ENCODE measurements around the gene RPS17.
A peak's percentile ranks its signal among the peaks of the same experiment; 100 is the strongest.

Gene RPS17

DNA sequence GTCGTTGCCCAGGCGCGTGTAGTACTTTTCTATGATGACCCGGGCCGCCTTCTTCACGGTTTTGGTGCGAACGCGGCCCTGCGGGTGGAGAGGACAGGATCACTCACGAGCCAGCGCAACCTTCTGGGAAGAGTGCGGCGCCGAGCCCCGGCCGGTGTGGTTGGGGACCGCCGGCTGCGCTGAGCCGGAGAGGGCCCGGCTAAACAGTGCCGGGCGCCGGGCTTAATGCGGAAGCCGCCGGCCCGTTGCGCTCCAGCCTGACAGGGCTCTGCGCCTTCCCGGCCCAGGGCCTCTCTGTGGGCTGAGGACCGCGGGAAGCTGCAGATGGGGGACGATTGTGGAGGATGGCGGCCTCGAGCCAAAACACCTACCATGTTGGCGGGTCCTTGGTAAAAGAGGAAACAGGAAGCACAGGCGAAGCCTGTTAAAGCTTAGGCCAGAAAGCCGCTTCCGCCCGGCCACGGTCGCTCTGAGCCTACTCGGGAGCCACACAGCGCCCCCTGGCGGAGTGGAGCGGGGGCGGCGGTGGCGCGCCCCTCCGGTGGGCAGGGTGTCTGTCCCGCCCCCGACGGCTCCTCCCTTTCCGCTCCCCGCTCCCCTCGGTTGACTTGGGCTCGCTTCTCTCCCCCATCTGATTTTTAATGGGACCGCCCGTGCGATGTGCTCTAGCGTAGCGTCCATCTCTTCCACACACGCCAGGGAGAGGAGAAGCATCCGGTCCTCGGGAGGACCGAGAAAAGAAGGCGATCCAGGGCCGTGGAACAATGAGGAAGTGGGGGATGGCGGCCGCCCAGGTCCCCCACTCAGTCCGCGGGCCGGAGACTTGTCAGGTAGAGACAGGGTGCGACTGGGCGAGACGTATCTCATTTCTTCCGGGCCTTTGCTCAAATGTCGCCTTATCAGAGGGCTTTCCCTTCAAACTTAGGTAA is at the start of gene RPS17:
Gene RPS17 (minus strand): TSS at position 403 of the 929 bp plus-strand sequence. CDS start 29 bp downstream, at position 374.
- H3K36me3 ChIP-seq (replicated peaks; ENCODE audit: insufficient read depth, low read length): peaks cover 19% of the 10 kb centered on the region
- peaks cover 31% of the 10 kb centered on the region for H4K20me1 ChIP-seq (ENCODE audit: insufficient read depth, low read length)
- peak within 1 kb of the TSS; percentile 89 for H2AFZ ChIP-seq (ENCODE audit: low read length)
- peak within 1 kb of the TSS; percentile 91 for H3K4me3 ChIP-seq (ENCODE audit: low read length)
- peaks cover 46% of the 10 kb centered on the region for H3K79me2 ChIP-seq (ENCODE audit: low read length)
- peak within 1 kb of the TSS; percentile 98 for H3K4me2 ChIP-seq (ENCODE audit: low read depth, low read length)
- DNase-seq: peak; percentile 97
- no peaks in the 10 kb centered on the region for H3K9me3 ChIP-seq (replicated peaks; ENCODE audit: insufficient read depth, low read length)
- H3K27me3 ChIP-seq (replicated peaks; ENCODE audit: insufficient read depth, low read length): no peaks in the 10 kb centered on the region
- TF ChIP-seq EZH2 (optimal IDR thresholded peaks at IDR 0.05; ENCODE audit: low read depth, low read length) (no peak), EZH2phosphoT487 (IDR thresholded peaks at IDR 0.05; ENCODE audit: low read length) (no peak), CTCF (IDR thresholded peaks at IDR 0.05; ENCODE audit: low read length) (peak; percentile 92)
- H3K27ac ChIP-seq (ENCODE audit: low read length): peak within 1 kb of the TSS; percentile 70; the same call in 1 of the 2 replicates
- peak within 1 kb of the TSS; percentile 99 for H3K9ac ChIP-seq (ENCODE audit: low read length)
- peaks cover 46% of the 10 kb centered on the region for H3F3A ChIP-seq (ENCODE audit: insufficient read depth, low read length)
- no peaks in the 10 kb centered on the region for H3K9me2 ChIP-seq (replicated peaks; ENCODE audit: insufficient read depth, low read length)
- peaks cover 17% of the 10 kb centered on the region for H3K4me1 ChIP-seq (ENCODE audit: low read length)

GRCh38 chr15:82587805-82588204 is 47.5 kb upstream of the RPS17 start:
- no peaks in the 10 kb centered on the region for H3K4me1 ChIP-seq (ENCODE audit: low read length)
- no peaks in the 10 kb centered on the region for H3F3A ChIP-seq (ENCODE audit: insufficient read depth, low read length)
- TF ChIP-seq EZH2phosphoT487 (IDR thresholded peaks at IDR 0.05; ENCODE audit: low read length): no peak
- TF ChIP-seq EZH2 (optimal IDR thresholded peaks at IDR 0.05; ENCODE audit: low read depth, low read length): no peak
- no peak for TF ChIP-seq CTCF (IDR thresholded peaks at IDR 0.05; ENCODE audit: low read length)
- H3K79me2 ChIP-seq (ENCODE audit: low read length): no peaks in the 10 kb centered on the region
- H3K9ac ChIP-seq (ENCODE audit: low read length): no peak overlapping the region
- DNase-seq: no peak
- no peaks in the 10 kb centered on the region for H3K9me2 ChIP-seq (replicated peaks; ENCODE audit: insufficient read depth, low read length)
- no peaks in the 10 kb centered on the region for H3K27me3 ChIP-seq (replicated peaks; ENCODE audit: insufficient read depth, low read length)
- no peak overlapping the region for H3K27ac ChIP-seq (ENCODE audit: low read length)
- no peak overlapping the region for H3K4me2 ChIP-seq (ENCODE audit: low read depth, low read length)
- no peak overlapping the region for H3K4me3 ChIP-seq (ENCODE audit: low read length)
- H4K20me1 ChIP-seq (ENCODE audit: insufficient read depth, low read length): no peaks in the 10 kb centered on the region
- H3K36me3 ChIP-seq (replicated peaks; ENCODE audit: insufficient read depth, low read length): no peaks in the 10 kb centered on the region
- H2AFZ ChIP-seq (ENCODE audit: low read length): no peak overlapping the region
- H3K9me3 ChIP-seq (replicated peaks; ENCODE audit: insufficient read depth, low read length): no peaks in the 10 kb centered on the region

DNA sequence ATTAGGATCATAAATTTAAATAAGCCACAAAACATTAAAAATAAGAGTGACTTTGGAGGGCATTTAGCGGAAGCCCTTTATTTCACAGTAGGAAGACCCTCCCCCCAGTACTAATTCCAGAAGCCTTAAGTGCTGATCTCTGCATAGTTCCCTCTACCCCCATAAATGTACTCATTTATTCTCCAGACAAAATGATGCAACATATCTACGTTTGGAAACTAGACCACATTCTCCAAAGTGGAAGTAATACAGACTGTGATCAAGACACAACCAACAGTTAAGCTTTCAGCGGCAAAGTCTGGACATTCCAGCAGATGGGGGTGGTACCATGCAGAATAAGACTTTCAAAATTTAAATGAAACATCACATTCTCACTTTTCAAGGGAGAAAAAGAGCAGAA is 44.8 kb upstream of the RPS17 start:
- Histone ChIP-seq H3K27me3 (replicated peaks; ENCODE audit: insufficient read depth, low read length) (no peaks in the 10 kb centered on the region), H3K79me2 (ENCODE audit: low read length) (no peaks in the 10 kb centered on the region), H3K9ac (ENCODE audit: low read length) (no peak overlapping the region), H4K20me1 (ENCODE audit: insufficient read depth, low read length) (no peaks in the 10 kb centered on the region), H3K36me3 (replicated peaks; ENCODE audit: insufficient read depth, low read length) (no peaks in the 10 kb centered on the region), H3F3A (ENCODE audit: insufficient read depth, low read length) (no peaks in the 10 kb centered on the region), H3K4me2 (ENCODE audit: low read depth, low read length) (no peak overlapping the region), H3K9me2 (replicated peaks; ENCODE audit: insufficient read depth, low read length) (no peaks in the 10 kb centered on the region), H2AFZ (ENCODE audit: low read length) (no peak overlapping the region), H3K4me3 (ENCODE audit: low read length) (no peak overlapping the region), H3K27ac (ENCODE audit: low read length) (no peak overlapping the region), H3K4me1 (ENCODE audit: low read length) (no peaks in the 10 kb centered on the region), H3K9me3 (replicated peaks; ENCODE audit: insufficient read depth, low read length) (no peaks in the 10 kb centered on the region)
- TF ChIP-seq EZH2 (optimal IDR thresholded peaks at IDR 0.05; ENCODE audit: low read depth, low read length) (no peak), CTCF (IDR thresholded peaks at IDR 0.05; ENCODE audit: low read length) (no peak), EZH2phosphoT487 (IDR thresholded peaks at IDR 0.05; ENCODE audit: low read length) (no peak)
- DNase-seq: no peak

Data from MM.1S (cell line).